SH-SY5Y (cell line): ENCODE measurements around the gene TLCD1.

ENCODE experiments used
- GATA2 ChIP-seq: IDR thresholded peaks from 2 replicates; pipeline ENCODE4 v1.6.1; 2011; ENCODE audit warnings: mild to moderate bottlenecking, low read depth, low read length
- GATA3 ChIP-seq: IDR thresholded peaks from 2 replicates; pipeline ENCODE4 v1.6.1; 2011; ENCODE audit warnings: low read depth, mild to moderate bottlenecking, low read length, moderate library complexity

The TLCD1 gene

DNA sequence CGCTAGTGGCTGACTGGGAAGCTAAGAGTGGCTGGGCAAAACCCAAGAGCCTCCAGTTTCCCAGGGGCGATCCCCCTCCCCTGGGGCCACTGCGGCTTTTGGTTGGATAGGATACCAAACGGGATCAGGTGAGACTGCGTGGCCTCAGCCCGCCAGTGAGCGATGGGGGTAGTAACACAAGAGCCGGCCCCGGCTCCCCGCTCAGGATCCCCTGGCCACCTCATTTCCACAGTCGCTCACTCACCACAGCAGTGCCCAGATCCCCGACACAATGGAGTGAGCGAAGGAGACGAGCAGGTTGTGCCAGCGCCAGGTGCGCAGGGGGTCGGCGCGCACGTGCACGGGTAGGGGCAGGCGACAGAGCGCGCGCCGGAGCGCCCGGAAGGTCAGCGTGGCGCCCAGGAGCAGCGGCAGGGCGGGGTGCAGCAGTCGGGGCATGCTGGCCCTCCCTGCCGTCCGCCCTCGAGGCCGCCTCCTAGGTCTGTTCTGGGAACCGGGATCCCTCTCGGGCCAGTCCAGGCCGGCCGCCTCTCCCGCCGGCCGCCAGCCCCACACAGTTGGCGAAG is 290 bp downstream of the TLCD1 start:
- TF ChIP-seq GATA3 (no peak), GATA2 (no peak)

DNA sequence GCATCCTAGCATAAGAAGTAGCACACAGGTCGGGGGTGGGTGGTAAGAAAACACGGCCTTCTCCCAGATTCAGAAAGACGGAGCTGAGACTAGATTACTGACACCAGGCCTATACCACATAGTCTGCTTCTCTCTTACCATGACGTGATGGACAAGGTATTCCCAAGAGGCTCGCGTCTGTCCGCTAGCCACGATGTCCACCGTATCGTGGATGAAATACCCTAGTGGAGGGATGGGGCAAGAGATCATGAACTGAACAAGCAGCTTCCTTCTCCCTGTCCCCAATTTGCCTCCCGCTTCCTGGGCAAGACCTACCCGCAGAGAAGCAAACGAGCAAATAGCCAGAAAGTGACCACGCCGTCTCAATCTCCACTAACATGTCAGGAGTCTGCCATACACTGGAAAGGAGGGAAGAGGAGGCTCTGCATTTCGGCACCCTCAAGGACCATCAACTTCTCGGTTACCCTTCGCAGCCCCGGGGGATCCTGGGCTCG is 820 bp downstream of the TLCD1 start:
- TF ChIP-seq GATA3, result no peak
- no peak for TF ChIP-seq GATA2

DNA sequence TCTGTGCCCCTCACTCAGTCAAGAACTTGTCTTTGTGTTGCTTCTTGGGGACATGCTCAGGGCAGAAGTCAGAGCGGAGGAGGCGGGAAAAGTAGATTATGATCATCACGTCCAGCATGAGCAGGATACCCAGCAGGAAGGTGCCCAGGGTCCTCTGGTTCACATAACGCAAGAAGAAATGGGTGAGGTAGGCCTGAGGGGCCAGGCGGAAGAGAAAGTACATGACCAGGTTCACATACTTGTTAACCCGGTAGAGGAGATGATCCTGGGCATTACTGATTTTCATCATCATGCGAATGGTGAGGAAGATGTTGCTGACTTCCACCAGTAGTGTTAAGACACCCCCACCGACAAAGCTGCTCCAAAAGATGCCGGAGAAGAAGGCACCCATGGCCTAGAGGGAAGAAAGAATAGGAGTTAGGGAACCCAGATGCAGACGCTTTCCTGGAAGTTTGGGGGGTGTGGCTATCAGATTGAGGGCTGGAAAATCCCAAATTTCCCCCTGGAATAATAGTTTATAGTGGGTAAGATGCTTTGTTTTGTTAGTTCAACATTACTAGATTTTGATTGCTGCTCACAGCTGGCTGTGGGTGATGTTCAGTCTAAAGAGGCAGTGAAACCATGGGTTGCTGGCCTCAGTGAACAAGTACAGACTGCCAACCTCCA is 1.4 kb downstream of the TLCD1 start:
- TF ChIP-seq GATA2 (no peak), GATA3 (no peak)

DNA sequence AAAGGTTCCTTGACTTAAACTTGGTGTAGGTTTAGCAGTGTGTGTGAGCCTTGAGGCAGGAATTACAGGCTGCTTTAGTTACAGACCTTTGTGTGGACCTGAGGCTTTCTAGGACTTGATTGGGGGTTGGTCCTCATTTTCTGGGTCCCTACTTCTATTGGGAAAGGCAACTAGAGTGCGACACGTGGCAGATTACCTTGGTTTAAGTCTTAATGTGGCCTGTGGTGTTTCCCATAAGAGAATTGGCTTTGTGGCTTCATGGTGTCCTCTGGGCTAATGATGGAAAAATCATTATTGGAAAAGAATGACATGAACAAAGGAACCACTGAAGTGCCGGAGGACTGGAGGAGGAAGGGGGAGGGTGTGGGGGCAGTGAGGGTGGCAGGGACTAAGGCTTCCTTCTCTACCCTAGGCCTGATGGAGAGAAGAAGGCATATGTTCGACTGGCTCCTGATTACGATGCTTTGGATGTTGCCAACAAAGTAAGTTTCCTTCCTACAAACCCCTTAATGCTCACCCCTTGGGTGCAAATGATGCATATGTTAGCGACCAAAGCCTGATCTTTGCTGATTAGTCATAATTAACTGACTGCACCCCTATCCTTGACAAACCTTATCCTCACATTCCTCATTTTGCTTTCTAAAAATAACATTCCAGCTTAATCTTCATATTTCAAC is 2.7 kb downstream of the TLCD1 start:
- TF ChIP-seq GATA3, result no peak
- TF ChIP-seq GATA2, result no peak

DNA sequence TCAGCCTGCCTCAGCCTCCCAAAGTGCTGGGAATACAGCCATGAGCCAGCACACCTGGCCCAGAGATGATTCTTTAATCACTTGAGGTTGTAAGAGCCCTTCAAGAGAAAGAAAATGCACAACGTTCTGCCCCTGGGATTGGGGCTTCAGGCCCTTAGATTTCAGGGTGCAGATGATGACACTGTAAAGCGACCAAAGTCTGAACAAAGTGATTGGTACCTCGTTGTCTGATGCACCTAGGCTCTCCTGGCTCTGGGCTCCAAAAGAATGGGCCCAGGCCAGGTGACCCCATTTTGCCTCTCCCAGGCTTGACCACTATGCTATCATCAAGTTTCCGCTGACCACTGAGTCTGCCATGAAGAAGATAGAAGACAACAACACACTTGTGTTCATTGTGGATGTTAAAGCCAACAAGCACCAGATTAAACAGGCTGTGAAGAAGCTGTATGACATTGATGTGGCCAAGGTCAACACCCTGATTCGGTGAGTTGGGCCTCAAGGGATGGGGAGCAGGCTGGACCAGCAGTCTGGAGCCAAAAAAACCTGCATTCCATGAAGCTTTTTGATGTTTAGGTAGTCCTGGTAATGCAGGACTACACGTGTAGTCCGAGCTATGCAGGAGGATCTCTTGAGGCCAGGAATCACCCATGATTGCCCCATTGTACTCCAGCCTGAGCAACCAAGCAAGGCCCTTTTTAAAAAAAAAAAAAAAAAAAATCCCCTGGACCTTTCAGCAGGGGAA is 3.4 kb downstream of the TLCD1 start:
- TF ChIP-seq GATA2 (no peak), GATA3 (no peak)

DNA sequence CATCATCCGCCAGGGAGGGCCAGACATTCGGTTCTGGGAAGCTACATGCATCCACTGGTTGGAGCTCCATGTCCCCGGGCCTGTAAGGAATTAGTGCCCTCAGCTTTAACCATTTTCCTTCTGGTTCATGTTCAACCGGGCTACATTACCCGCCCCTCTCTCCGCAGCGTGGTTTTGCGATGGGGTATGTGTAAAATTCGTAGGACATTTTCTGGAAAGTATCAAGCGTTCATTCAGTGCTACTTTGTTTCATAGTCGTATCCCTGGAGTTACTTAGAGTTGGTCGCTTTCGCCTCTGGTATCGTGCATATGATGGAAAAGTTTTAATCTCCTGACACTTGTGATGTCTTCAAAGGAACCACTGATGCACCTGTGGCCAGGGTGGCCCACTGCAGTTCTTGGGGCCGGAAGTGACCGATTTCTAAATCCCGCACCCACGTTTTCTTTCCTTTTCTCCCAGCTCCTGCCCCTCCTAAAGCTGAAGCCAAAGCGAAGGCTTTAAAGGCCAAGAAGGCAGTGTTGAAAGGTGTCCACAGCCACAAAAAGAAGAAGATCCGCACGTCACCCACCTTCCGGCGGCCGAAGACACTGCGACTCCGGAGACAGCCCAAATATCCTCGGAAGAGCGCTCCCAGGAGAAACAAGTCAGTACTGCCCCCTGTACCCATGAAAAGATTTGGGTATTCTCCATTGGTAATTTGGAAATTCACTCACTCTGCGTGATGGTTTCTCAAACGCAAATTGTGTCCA is 5.6 kb downstream of the TLCD1 start:
- no peak for TF ChIP-seq GATA2
- no peak for TF ChIP-seq GATA3

DNA sequence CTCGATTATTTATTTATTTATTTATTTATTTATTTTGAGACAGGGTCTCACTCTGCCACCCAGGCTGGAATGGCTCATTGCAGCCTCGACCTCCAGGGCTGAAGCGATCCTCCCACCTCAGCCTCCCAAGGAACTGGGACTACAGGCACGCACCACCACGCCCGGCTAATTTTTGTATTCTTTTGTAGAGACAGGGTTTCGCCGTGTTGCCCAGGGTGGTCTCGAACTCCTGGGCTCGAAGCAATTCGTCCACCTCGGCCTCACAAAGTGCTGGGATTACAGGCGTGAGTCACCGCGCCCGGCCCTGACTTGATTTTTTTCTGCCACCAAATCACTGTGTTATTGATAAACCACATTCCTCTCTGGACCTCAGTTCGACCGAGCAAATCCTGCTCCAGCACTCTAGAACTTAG is 7.0 kb downstream of the TLCD1 start:
- TF ChIP-seq GATA2 (no peak), GATA3 (no peak)

DNA sequence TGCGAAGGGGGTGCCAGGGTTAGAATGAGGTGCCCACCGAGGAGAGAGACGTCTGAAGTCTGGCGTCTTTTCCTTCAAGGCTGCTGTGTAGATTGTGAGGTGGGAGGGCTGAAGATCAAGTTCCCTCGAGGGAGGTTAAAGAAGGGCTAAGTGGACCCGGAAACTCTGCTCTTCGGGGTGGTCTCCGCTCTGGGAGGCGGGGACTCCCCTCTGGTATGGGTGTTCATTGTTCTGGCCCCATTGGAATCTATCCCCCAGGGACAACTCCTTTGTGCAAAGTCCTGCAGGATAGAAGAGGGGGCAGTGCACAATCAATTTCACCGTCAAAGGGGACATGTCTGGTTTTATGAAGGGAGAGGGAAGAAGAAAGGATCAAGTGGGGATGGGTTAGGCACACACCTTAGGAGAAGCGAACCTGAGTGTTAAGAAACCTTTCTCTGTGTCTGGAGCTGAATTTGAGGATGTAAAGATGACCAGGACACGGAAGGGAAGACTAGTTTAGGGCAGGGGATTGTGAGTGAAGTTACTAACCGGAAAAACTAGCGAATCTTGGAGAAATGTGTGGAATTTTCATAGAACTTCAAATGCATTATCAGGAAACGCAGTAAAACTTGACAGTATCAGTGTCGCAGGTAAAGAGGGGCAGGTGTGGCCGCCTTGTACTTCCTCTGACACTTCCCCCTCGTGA is 7.6 kb downstream of the TLCD1 start:
- TF ChIP-seq GATA2, result no peak
- TF ChIP-seq GATA3, result no peak

DNA sequence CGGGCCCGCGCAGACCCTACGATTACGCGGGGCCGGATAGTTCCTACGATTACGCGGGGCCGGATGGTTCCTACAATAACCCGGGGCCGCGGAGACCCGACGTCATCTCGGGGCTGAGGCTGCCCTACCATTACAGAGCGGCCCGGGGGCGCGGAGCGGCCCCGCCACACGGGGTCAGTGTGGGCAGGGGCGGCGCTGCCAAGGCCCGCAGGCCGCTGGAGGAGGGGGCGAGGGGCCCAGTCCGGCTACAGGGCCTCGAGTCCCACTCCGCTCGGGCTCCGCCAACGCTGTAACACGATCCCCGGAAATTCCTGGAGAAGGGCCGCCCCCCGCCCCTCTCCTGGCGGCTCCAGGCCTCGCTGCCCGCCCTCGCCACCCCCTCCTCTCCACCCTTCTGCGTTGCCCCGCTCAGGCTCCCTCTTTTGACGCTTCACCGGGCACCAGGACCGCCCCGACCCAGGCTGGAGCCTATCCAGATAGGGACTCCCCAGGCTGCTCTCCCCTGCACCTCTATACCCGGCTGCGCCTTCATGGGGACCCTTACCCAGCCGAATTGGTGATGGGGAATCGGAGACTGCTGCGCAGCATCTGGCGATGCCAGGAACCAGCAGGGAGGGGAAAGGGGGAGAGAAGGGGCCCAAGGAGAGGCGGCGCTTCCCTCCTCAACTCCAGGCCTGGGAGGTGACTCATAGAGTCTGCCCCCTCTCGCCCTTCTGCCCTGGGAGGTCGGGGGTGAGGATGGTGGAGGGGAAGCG is 8.3 kb downstream of the TLCD1 start, which contains the start of gene RAB34:
Gene RAB34 (minus strand): TSS at position 291 of the 755 bp plus-strand sequence. CDS start 602 bp downstream, outside the sequence.
- no peak for TF ChIP-seq GATA2
- no peak for TF ChIP-seq GATA3

DNA sequence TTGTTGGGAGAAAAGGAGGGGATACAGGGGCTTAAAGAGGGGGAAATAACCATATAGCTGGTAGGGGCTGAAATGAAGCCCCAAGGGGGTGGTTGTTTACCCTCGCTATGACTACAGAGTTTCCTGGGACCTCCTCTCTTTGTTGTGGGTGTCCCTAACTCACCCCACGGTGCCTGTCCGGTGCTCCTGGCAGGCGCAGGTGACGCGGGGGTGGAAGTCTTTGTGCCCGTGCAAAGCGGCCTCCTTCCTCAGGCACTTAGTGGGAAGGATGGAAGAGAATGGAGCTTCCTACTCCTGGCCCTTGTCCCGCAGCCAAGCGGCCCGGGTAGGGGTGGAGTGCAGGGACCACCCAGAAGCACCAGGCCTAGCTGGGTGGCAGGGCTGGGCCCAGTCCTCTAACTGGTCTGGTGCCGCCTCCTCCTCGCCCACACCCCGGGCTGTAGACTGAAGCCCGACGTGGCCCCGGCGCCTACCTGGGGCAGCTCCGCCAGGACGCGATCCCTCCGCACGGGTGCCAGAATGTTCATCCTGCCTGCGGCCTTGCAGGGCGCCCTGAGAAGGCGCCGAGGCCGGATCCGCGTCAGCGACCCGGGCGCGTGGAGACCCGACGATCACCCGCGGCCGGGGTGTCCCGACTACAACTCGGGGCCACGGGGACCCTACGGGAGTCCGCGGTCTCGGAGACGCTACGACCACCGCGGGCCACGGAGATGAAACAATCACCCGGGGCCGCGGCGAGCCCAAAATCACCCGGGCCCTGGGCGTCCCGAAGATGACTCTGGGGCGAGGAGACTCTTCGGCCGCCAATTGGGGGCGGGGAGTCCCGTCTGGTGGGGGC is 9.1 kb downstream of the TLCD1 start:
- TF ChIP-seq GATA2 (no peak), GATA3 (no peak)

DNA sequence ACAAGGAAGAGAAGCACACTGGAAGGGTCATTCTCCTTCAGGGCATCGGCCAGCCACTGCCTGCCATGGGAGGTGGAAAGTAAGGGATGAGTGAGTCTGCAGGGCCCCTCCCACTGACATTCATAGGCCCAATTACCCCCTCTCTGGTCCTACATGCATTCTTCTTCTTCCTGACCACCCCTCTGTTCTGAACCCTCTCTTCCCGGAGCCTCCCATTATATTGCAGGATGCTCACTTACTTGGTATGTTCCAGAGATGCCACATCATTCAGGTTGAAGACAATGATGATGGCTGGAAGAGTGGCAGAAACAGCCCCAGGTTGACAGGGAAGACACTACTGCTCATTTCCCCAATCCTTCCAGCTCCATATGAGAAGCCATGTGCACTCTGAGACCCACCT is 10.8 kb downstream of the TLCD1 start:
- TF ChIP-seq GATA3, result no peak
- no peak for TF ChIP-seq GATA2

DNA sequence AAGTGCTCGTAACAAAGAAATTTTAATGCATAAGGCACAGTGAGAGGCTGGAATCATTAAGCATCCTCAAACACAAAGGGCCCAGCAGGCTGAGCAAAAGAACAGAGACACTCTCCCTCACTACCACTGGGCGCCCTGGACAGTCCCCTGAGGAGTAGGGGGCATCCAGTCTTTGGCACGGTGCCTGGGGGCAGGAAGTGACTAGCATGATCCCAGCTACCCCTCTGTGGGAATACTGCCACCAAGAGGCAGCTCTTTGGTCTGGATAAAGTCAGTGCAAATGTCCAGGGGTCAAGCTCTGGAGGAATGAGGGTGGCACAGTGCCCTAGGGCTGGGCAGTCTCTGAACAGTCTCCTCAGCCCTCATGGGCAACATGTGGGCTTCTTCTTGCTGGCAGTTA is 11.8 kb downstream of the TLCD1 start:
- TF ChIP-seq GATA2, result no peak
- no peak for TF ChIP-seq GATA3
